IMR-90 (cell line): ENCODE data around the gene PSMD14. TPM values are rescaled to one million over a fixed set of nuclear protein-coding genes. Genes with fewer than 3 reads are reported as not detected.

ENCODE experiments used
- ATAC-seq: fragments of 200-7000 bp; cut with Tn5 transposase; 2 replicates; pipeline ENCODE4 v1.9.1; 2020; ENCODE audit warnings: low read depth, mild to moderate bottlenecking, moderate library complexity
- BruUV-seq: library from RNA; stranded (reverse); fragments of 400-500 nt; replicated peaks from 2 replicates; lab custom pipeline; 2021; lab: Mats Ljungman, UMichigan
- CTCF ChIA-PET: fragments of 300-600 bp; formaldehyde crosslinking; extraction: SDS; loops from one replicate; lab custom pipeline; 2021; ENCODE audit warnings: antibody characterized with exemption; lab: Yijun Ruan, JAX
- POLR2A ChIA-PET: fragments of 300-600 bp; sonication (Branson Sonifier 250); formaldehyde crosslinking; loops from one replicate; lab custom pipeline; 2022; ENCODE audit warnings: antibody characterized with exemption; ENCODE audit not compliant: unreplicated experiment; lab: Charles Lee
- DNase-seq: peaks from one replicate; pipeline ENCODE4 v3.0.0; 2013
- H2AFZ ChIP-seq: replicated peaks from 2 replicates; pipeline ENCODE3; 2013; ENCODE audit warnings: low read length, mild to moderate bottlenecking; ENCODE audit not compliant: poor library complexity
- H2AK5ac ChIP-seq: 2 replicates; pipeline ENCODE4 v1.6.1; 2013; ENCODE audit warnings: low read depth, low read length, inconsistent platforms
- H2AK9ac ChIP-seq: replicated peaks from 2 replicates; pipeline ENCODE3; 2013; ENCODE audit warnings: mild to moderate bottlenecking, low read depth, low read length, moderate library complexity; ENCODE audit not compliant: poor library complexity
- H2BK120ac ChIP-seq: 2 replicates; pipeline ENCODE4 v1.6.1; 2013; ENCODE audit warnings: low read depth, low read length, inconsistent platforms
- H2BK15ac ChIP-seq: 3 replicates; pipeline ENCODE4 v1.6.1; 2013; ENCODE audit warnings: low read depth, low read length, inconsistent platforms
- H2BK20ac ChIP-seq: 2 replicates; pipeline ENCODE4 v1.6.1; 2013; ENCODE audit warnings: low read depth, mild to moderate bottlenecking, inconsistent platforms, low read length, moderate library complexity
- H2BK5ac ChIP-seq: 2 replicates; pipeline ENCODE4 v1.6.1; 2013; ENCODE audit warnings: mild to moderate bottlenecking, low read depth, low read length, inconsistent platforms; ENCODE audit not compliant: poor library complexity, severe bottlenecking
- H3K14ac ChIP-seq: replicated peaks from 2 replicates; pipeline ENCODE4 v1.6.1; 2013; ENCODE audit warnings: low read depth, low read length, inconsistent platforms
- H3K18ac ChIP-seq: 2 replicates; pipeline ENCODE4 v1.6.1; 2013; ENCODE audit warnings: low read depth, low read length, control low read depth
- H3K23ac ChIP-seq: 2 replicates; pipeline ENCODE4 v1.6.1; 2013; ENCODE audit warnings: low read depth, low read length, inconsistent platforms
- H3K27ac ChIP-seq: 2 replicates; pipeline ENCODE4 v1.5.1; 2013; ENCODE audit warnings: mild to moderate bottlenecking, control low read depth, low read length; ENCODE audit not compliant: insufficient read depth
- H3K27me3 ChIP-seq: 2 replicates; pipeline ENCODE4 v1.6.1; 2013; ENCODE audit warnings: low read length; ENCODE audit not compliant: control insufficient read depth, insufficient read depth
- H3K36me3 ChIP-seq: 2 replicates; pipeline ENCODE4 v1.6.1; 2013; ENCODE audit warnings: low read length, mixed read lengths; ENCODE audit not compliant: control insufficient read depth, insufficient read depth
- H3K4ac ChIP-seq: 2 replicates; pipeline ENCODE4 v1.6.1; 2013; ENCODE audit warnings: low read depth, low read length, inconsistent platforms
- H3K4me1 ChIP-seq: 2 replicates; pipeline ENCODE4 v1.6.1; 2013; ENCODE audit warnings: low read length, mixed read lengths; ENCODE audit not compliant: control insufficient read depth, insufficient read depth
- H3K4me2 ChIP-seq: 2 replicates; pipeline ENCODE4 v1.6.1; 2013; ENCODE audit warnings: low read depth, mild to moderate bottlenecking, control low read depth, low read length, moderate library complexity
- H3K4me3 ChIP-seq: 2 replicates; pipeline ENCODE4 v1.5.1; 2013; ENCODE audit warnings: low read depth, mild to moderate bottlenecking, control low read depth, low read length, moderate library complexity; ENCODE audit not compliant: insufficient read depth
- H3K56ac ChIP-seq: 2 replicates; pipeline ENCODE4 v1.6.1; 2013; ENCODE audit warnings: low read length, inconsistent platforms; ENCODE audit not compliant: insufficient read depth; ENCODE audit errors: extremely low read depth
- H3K79me1 ChIP-seq, 2 experiments: 2 replicates each; pipeline ENCODE4 v1.6.1; 2013; ENCODE audit warnings: low read length in 2 of 2, inconsistent platforms in 1 of 2, low read depth in 1 of 2
- H3K9ac ChIP-seq: 2 replicates; pipeline ENCODE4 v1.6.1; 2013; ENCODE audit warnings: low read depth, low read length, control low read depth
- H3K9me1 ChIP-seq: 2 replicates; pipeline ENCODE4 v1.6.1; 2013; ENCODE audit warnings: low read length, inconsistent platforms; ENCODE audit not compliant: insufficient read depth
- H3K9me3 ChIP-seq: 2 replicates; pipeline ENCODE4 v1.6.1; 2013; ENCODE audit warnings: low read length; ENCODE audit not compliant: control insufficient read depth, insufficient read depth
- H4K20me1 ChIP-seq: 2 replicates; pipeline ENCODE4 v1.6.1; 2013; ENCODE audit warnings: low read length, inconsistent platforms; ENCODE audit not compliant: insufficient read depth
- H4K5ac ChIP-seq: 2 replicates; pipeline ENCODE4 v1.6.1; 2013; ENCODE audit warnings: mild to moderate bottlenecking, low read depth, low read length, control low read depth
- H4K8ac ChIP-seq, 2 experiments: 2 replicates each; pipeline ENCODE4 v1.6.1; 2013; ENCODE audit warnings: low read depth in 2 of 2, low read length in 2 of 2, control low read depth in 1 of 2, inconsistent platforms in 1 of 2
- H4K91ac ChIP-seq: 2 replicates; pipeline ENCODE4 v1.6.1; 2013; ENCODE audit warnings: low read depth, low read length, inconsistent platforms; ENCODE audit not compliant: insufficient read depth
- BHLHE40 ChIP-seq: fragments of 150-350 bp; IDR thresholded peaks from 2 replicates; pipeline ENCODE4 v1.6.1; 2016; ENCODE audit warnings: mild to moderate bottlenecking, low read depth, low read length
- CEBPB ChIP-seq: IDR thresholded peaks from 2 replicates; pipeline ENCODE4 v1.6.1; 2012; ENCODE audit warnings: low read depth, low read length, improper control_type of control experiment
- CHD1 ChIP-seq: IDR thresholded peaks from 2 replicates; pipeline ENCODE4 v1.6.1; 2012; ENCODE audit warnings: low read depth, low read length, improper control_type of control experiment
- CTCF ChIP-seq: conservative IDR thresholded peaks from 2 replicates; pipeline ENCODE4 v1.5.1; 2012; ENCODE audit warnings: mild to moderate bottlenecking, low read depth, low read length, improper control_type of control experiment
- FOS ChIP-seq: fragments of 150-350 bp; IDR thresholded peaks from 2 replicates; pipeline ENCODE4 v1.6.1; 2016; ENCODE audit warnings: low read depth, low read length
- MAFK ChIP-seq: IDR thresholded peaks from 2 replicates; pipeline ENCODE4 v1.6.1; 2012; ENCODE audit warnings: low read depth, low read length, improper control_type of control experiment
- MAZ ChIP-seq: IDR thresholded peaks from 2 replicates; pipeline ENCODE4 v1.6.1; 2012; ENCODE audit warnings: low read depth, mild to moderate bottlenecking, low read length, improper control_type of control experiment, moderate library complexity, borderline replicate concordance
- MXI1 ChIP-seq: IDR thresholded peaks from 2 replicates; pipeline ENCODE4 v1.6.1; 2012; ENCODE audit warnings: low read depth, mild to moderate bottlenecking, low read length, moderate library complexity, borderline replicate concordance
- NFE2L2 ChIP-seq: fragments of 150-350 bp; IDR thresholded peaks from 2 replicates; pipeline ENCODE4 v1.6.1; 2016; ENCODE audit warnings: low read depth, mild to moderate bottlenecking, low read length
- POLR2A ChIP-seq: IDR thresholded peaks from 2 replicates; pipeline ENCODE4 v1.6.1; 2012; ENCODE audit warnings: mild to moderate bottlenecking, low read depth, low read length
- RAD21 ChIP-seq: IDR thresholded peaks from 2 replicates; pipeline ENCODE4 v1.6.1; 2012; ENCODE audit warnings: low read length, improper control_type of control experiment
- RCOR1 ChIP-seq: IDR thresholded peaks from 2 replicates; pipeline ENCODE4 v1.6.1; 2012; ENCODE audit warnings: mild to moderate bottlenecking, low read length, improper control_type of control experiment; ENCODE audit not compliant: insufficient replicate concordance
- RFX5 ChIP-seq: IDR thresholded peaks from 2 replicates; pipeline ENCODE4 v1.8.0; 2012; ENCODE audit warnings: low read depth, mild to moderate bottlenecking, low read length, moderate library complexity
- SMC3 ChIP-seq: fragments of 150-350 bp; IDR thresholded peaks from 2 replicates; pipeline ENCODE4 v1.6.1; 2016; ENCODE audit warnings: low read depth, mild to moderate bottlenecking, antibody characterized with exemption, low read length, moderate library complexity
- WGBS, 2 experiments: methylation state at CpG; one replicate each; pipeline versions ENCODE4 v1.1.5 to v1.1.7; 2013; ENCODE audit warnings: missing lambda C conversion rate in 2 of 2; ENCODE audit not compliant: insufficient read length in 1 of 2; ENCODE audit errors: extremely low coverage in 2 of 2; 5-methylcytosine and 5-hydroxymethylcytosine counted together
- dilution Hi-C: fragments of 300-500 bp; cut with HindIII; formaldehyde crosslinking; loops from one replicate; pipeline ENCODE4 v1.14.3; 2018; ENCODE audit warnings: low sequenced_read_pairs; ENCODE audit not compliant: unreplicated experiment
- in situ Hi-C: fragments of 300-500 bp; cut with MboI; formaldehyde crosslinking; loops from 3 replicates; pipeline ENCODE4 v1.14.3; 2019; ENCODE audit warnings: low sequenced_read_pairs, inconsistent platforms, mixed read lengths
- intact Hi-C: fragments of 100-400 bp; cut with micrococcal nuclease; formaldehyde crosslinking; loops from 2 replicates; pipeline ENCODE4 v1.10.0; 2022
- polyA plus RNA-seq, 3 experiments: library from polyadenylated mRNA; depleted of rRNA; stranded (reverse); fragments of >200 nt; gene quantifications; 2 replicates each; pipeline ENCODE4 v1.2.3, GENCODE V29; 2012; ENCODE audit warnings: low replicate concordance in 1 of 3
- total RNA-seq: library from RNA; depleted of rRNA; stranded (reverse); fragments of >200 nt; gene quantifications from 2 replicates; pipeline ENCODE4 v1.2.3, GENCODE V29; 2012
- TF ChIP-seq, protein P1 (sequence below): fragments of 150-350 bp; IDR thresholded peaks from 2 replicates; pipeline ENCODE4 v1.6.1; 2016; ENCODE audit warnings: low read depth, mild to moderate bottlenecking, low read length, moderate library complexity, borderline replicate concordance
- TF ChIP-seq, protein P2 (sequence below): fragments of 150-350 bp; IDR thresholded peaks from 2 replicates; pipeline ENCODE4 v1.6.1; 2017; ENCODE audit warnings: mild to moderate bottlenecking, antibody characterized with exemption, low read length, low read depth

PSMD14 gene
- total and polyA plus RNA-seq, 2 of the 4 experiments (the other 2 are of a cell fraction): 59.3 to 110 TPM

DNA sequence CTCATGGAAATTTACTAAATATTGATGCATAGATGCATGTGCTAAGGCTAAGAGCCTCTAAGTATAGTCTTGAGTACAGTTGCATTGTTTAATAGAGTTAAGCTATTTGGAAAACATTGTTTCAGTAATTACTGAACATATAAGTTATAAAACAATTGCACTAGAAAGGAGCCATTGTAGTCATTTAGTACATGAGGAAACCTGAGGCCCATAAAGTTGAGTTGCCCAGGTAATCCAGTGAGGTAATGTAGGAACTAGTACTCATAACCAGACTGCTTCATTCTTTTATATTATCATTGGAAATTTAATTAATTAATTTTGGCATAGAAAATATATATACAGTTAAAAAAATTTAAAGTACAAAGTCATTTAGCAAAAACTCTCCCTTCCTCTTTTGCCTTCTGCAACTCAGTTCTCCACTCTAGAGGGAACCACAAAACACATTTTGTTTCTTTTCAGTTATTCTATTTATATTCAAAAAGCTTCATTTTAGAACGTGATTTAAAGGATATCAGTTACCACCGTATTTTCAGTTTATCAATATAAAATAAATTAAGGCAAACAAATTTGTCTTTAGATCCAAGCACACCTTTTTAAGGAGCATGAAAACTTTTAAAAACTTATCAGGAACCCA, 80.0 kb downstream of the PSMD14 start:
- no peak overlapping the region for H4K5ac ChIP-seq
- no peak overlapping the region for H2AK9ac ChIP-seq
- H3K4me3 ChIP-seq: no peak overlapping the region
- no TSS peak for BruUV-seq
- ChIA-PET POLR2A (no interaction called here), CTCF (no interaction called here)
- H3K27ac ChIP-seq: no peak overlapping the region
- H3K56ac ChIP-seq: no peak overlapping the region
- H2AK5ac ChIP-seq: no peak overlapping the region
- H3K4me2 ChIP-seq: no peak overlapping the region
- peaks cover 2% of the 10 kb centered on the region; the same call in 1 of the 2 replicates for H3K36me3 ChIP-seq
- no peak overlapping the region for H2BK20ac ChIP-seq
- no CpG with 5 or more reads among the region's 2 CpGs for WGBS, 2 experiments
- no peaks in the 10 kb centered on the region for H3K4me1 ChIP-seq
- no peak overlapping the region for H2BK5ac ChIP-seq
- H3K18ac ChIP-seq: no peak overlapping the region
- intact Hi-C loops (no loop called here), in situ Hi-C loops (no loop called here), dilution Hi-C loops (no loop called here)
- no peak overlapping the region for H4K91ac ChIP-seq
- no peak overlapping the region for H2AFZ ChIP-seq
- no peak for ATAC-seq
- no peaks in the 10 kb centered on the region for H4K20me1 ChIP-seq
- H3K9me1 ChIP-seq: no peaks in the 10 kb centered on the region
- H3K27me3 ChIP-seq: no peaks in the 10 kb centered on the region
- no peak overlapping the region for H3K4ac ChIP-seq
- no peak for DNase-seq
- no peak overlapping the region for H3K23ac ChIP-seq
- H3K9ac ChIP-seq: no peak overlapping the region
- H4K8ac ChIP-seq: no peak overlapping the region
- no peak overlapping the region for H2BK120ac ChIP-seq
- no peaks in the 10 kb centered on the region for H3K9me3 ChIP-seq
- no peak for TF ChIP-seq NFE2L2
- no peak for TF ChIP-seq MXI1
- no peak for TF ChIP-seq RFX5
- TF ChIP-seq BHLHE40: no peak
- TF ChIP-seq FOS: no peak
- no peak for TF ChIP-seq MAZ
- no peak for TF ChIP-seq CEBPB
- no peak for TF ChIP-seq RCOR1
- TF ChIP-seq MAFK: no peak
- TF ChIP-seq CTCF: no peak
- TF ChIP-seq, protein P1, sequence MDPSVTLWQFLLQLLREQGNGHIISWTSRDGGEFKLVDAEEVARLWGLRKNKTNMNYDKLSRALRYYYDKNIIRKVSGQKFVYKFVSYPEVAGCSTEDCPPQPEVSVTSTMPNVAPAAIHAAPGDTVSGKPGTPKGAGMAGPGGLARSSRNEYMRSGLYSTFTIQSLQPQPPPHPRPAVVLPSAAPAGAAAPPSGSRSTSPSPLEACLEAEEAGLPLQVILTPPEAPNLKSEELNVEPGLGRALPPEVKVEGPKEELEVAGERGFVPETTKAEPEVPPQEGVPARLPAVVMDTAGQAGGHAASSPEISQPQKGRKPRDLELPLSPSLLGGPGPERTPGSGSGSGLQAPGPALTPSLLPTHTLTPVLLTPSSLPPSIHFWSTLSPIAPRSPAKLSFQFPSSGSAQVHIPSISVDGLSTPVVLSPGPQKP: no peak
- no peak for TF ChIP-seq POLR2A
- no peak for TF ChIP-seq SMC3
- TF ChIP-seq, protein P2, sequence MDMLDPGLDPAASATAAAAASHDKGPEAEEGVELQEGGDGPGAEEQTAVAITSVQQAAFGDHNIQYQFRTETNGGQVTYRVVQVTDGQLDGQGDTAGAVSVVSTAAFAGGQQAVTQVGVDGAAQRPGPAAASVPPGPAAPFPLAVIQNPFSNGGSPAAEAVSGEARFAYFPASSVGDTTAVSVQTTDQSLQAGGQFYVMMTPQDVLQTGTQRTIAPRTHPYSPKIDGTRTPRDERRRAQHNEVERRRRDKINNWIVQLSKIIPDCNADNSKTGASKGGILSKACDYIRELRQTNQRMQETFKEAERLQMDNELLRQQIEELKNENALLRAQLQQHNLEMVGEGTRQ: no peak
- no peak for TF ChIP-seq CHD1
- no peak for TF ChIP-seq RAD21
- peaks cover 4 to 7% of the 10 kb centered on the region in 2 experiments; a peak in 2 of 4 replicates for H3K79me1 ChIP-seq
- no peak overlapping the region for H3K14ac ChIP-seq
- H2BK15ac ChIP-seq: no peak overlapping the region
